Activated CD4-positive, alpha-beta memory T cell treated with anti-CD3 and anti-CD28 coated beads for 36 hours (primary cell): Measurements from ENCODE around the gene NANOS2. TPM values are rescaled to one million over a fixed set of nuclear protein-coding genes. Genes with fewer than 3 reads are reported as not detected.
A peak's percentile ranks its signal among the peaks of the same experiment; 100 is the strongest.

Experiments
- CTCF ChIA-PET: fragments of 350-600 bp; sonication (Branson Sonifier 250); formaldehyde crosslinking; loops from one replicate; lab custom pipeline; 2021; ENCODE audit warnings: antibody characterized with exemption, inconsistent platforms; lab: Charles Lee
- POLR2A ChIA-PET: fragments of 350-600 bp; sonication (Branson Sonifier 250); formaldehyde crosslinking; loops from one replicate; lab custom pipeline; 2021; ENCODE audit warnings: antibody characterized with exemption; lab: Charles Lee
- DNase-seq: peaks from one replicate; pipeline ENCODE4 v3.0.0-alpha.2; 2020
- H3K27ac Mint-ChIP-seq: one replicate; pipeline ENCODE4 v1.8.0; 2021; ENCODE audit warnings: mixed read lengths
- H3K27me3 Mint-ChIP-seq: one replicate; pipeline ENCODE4 v1.8.0; 2021; ENCODE audit warnings: mixed read lengths
- H3K36me3 Mint-ChIP-seq: one replicate; pipeline ENCODE4 v1.8.0; 2021; ENCODE audit warnings: mixed read lengths
- H3K4me1 Mint-ChIP-seq: one replicate; pipeline ENCODE4 v1.8.0; 2021; ENCODE audit warnings: low read depth, mixed read lengths
- H3K4me3 Mint-ChIP-seq: one replicate; pipeline ENCODE4 v1.8.0; 2021; ENCODE audit warnings: mild to moderate bottlenecking, mixed read lengths
- H3K9me3 Mint-ChIP-seq: one replicate; pipeline ENCODE4 v1.8.0; 2021; ENCODE audit warnings: mixed read lengths
- intact Hi-C: fragments of 100-400 bp; cut with micrococcal nuclease; formaldehyde crosslinking; loops from one replicate; pipeline ENCODE4 v1.15.1; 2023
- total RNA-seq, 2 experiments: library from RNA; stranded (reverse); gene quantifications; one replicate each; pipeline ENCODE4 v1.2.3, GENCODE V29; 2021

NANOS2 gene
- total RNA-seq, 2 experiments from 2014 or later, result not detected

DNA sequence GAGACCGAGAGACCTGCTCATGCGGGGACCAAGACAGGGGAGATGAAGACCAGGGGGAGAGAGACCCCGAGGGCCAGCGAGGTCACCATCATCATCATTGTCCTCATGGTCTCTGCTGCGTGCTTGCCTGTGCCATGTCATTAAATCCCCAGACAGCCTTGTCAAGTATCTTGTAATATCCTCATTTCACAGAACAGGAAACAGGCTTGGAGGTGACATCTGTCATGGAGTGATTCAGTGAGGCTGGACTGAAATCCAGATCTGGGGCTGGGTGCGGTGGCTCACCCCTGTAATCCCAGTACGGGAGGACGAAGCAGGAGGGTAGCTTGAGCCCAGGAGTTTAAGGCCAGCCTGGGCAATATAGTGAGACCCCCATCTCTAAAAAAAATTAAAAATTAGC lies 5.9 kb upstream of the NANOS2 start:
- no peak overlapping the region for H3K4me3 Mint-ChIP-seq
- CTCF ChIA-PET, result no interaction called here
- peaks cover 16% of the 10 kb centered on the region for H3K27me3 Mint-ChIP-seq
- H3K27ac Mint-ChIP-seq, result no peak overlapping the region
- intact Hi-C loops, result no loop called here
- H3K9me3 Mint-ChIP-seq, result no peaks in the 10 kb centered on the region
- DNase-seq, result peak; percentile 32
- H3K4me1 Mint-ChIP-seq, result peaks cover 3% of the 10 kb centered on the region
- POLR2A ChIA-PET, result no interaction called here
- no peaks in the 10 kb centered on the region for H3K36me3 Mint-ChIP-seq

DNA sequence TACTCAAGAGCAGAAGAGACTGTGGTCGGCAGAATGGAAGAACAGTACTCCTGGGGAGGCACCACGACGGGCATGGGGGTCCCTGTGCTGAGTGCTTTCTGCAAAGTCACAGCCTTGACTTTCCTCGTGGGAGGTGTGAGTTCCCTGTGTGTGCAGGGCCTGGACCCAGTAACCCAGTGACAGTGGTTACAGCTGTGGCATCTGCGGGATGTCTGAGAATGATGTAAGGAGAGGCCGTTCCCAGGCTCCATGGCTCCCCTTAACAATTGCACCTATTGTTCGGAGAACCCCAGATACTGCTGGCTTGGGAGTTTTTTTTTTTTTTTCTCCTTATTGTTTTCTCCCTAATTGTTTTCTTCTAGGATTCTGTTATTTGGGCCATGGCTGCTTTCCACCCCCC lies 5.1 kb upstream of the NANOS2 start:
- DNase-seq, result no peak
- Mint-ChIP-seq H3K9me3 (no peaks in the 10 kb centered on the region), H3K36me3 (no peaks in the 10 kb centered on the region), H3K4me3 (no peak overlapping the region), H3K4me1 (peaks cover 3% of the 10 kb centered on the region), H3K27ac (no peak overlapping the region), H3K27me3 (peaks cover 18% of the 10 kb centered on the region)
- ChIA-PET CTCF (no interaction called here), POLR2A (no interaction called here)
- intact Hi-C loops, result no loop called here

DNA sequence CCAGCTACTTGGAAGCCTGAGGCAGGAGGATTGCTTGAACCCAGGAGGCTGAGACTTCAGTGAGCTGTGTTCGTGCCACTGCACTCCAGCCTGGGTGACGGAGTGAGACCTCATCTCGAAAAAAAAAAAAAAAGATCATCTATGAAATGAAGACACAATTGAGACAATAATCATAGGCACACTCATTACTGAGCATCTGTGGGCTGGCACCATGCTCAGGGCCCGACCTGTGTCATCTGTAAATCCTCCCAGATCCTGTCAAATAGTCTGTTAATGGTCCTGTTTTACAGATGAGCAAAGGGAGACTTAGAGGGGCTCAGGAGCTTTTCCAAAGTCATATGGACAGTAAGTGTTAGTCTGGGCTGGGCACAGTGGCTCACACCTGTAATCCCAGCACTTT lies 4.1 kb upstream of the NANOS2 start:
- Mint-ChIP-seq H3K27me3 (peaks cover 18% of the 10 kb centered on the region), H3K9me3 (no peaks in the 10 kb centered on the region), H3K27ac (no peak overlapping the region), H3K36me3 (no peaks in the 10 kb centered on the region), H3K4me3 (no peak overlapping the region), H3K4me1 (peaks cover 3% of the 10 kb centered on the region)
- intact Hi-C loops, result no loop called here
- ChIA-PET CTCF (interaction anchor here (0.7 kb wide), 1 partner anchor 23 kb away, joined by 5 read pairs; no protein-coding TSS in a partner anchor), POLR2A (no interaction called here)
- no peak for DNase-seq

DNA sequence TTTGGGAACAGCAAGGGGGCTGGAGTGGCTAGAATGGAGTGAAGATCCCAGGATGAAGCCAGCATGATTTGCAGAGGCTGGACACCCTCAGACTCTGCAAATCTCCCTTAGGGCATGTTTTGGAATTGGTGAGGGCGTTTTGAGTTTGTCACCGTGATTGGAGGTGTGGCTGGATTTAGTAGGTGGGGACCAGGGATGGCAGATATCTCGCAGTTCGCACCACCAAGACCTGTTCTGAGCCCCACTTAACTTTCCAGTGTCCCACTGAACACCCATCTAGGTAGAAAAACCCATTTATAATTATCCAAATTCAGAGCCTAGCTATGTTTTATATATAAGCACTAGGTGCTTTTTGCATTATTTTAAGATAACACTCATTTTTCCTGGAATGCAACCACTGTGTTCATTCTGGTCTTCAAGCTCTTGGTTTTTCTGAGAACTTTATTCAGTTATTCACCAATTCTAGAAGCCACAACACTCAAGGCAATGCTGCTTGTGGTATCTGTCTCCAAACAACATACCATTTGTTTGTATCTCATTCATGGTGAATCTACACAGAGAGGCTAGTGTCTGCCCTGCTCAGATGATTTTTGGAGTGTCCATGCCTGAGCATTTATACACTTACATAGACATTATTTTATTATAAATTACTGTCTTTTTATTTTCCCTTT lies 3.0 kb upstream of the NANOS2 start:
- intact Hi-C loops, result no loop called here

DNA sequence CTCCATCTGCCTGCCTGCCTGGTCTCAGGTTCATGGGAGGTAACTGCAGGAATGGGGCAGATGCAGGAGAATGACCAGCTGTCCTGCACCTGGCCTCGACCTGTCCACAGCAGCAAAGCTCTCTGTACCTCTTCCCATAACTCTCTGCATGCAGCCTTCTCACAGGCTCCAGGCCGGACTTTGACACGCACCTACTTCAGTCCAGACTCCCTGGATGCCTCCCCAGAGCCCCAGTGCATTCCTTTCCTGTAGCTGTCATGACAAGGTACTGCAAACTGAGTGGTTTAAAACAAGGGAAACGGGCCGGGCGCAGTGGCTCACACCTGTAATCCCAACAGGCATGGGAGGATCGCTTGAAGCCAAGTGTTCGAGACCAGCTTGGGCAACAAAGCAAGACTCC lies 3.3 kb downstream of the NANOS2 start:
- Mint-ChIP-seq H3K4me3 (no peak overlapping the region), H3K9me3 (no peaks in the 10 kb centered on the region), H3K4me1 (no peaks in the 10 kb centered on the region), H3K27me3 (peaks cover 26% of the 10 kb centered on the region), H3K27ac (no peak overlapping the region), H3K36me3 (no peaks in the 10 kb centered on the region)
- intact Hi-C loops, result no loop called here
- POLR2A ChIA-PET, result no interaction called here
- CTCF ChIA-PET, result no interaction called here
- DNase-seq, result no peak

More for the DNA sequence above, 3.0 kb upstream of the NANOS2 start:
- DNase-seq, result no peak
- Mint-ChIP-seq H3K4me1 (peaks cover 3% of the 10 kb centered on the region), H3K27me3 (peaks cover 24% of the 10 kb centered on the region), H3K4me3 (no peak overlapping the region), H3K27ac (no peak overlapping the region), H3K36me3 (no peaks in the 10 kb centered on the region), H3K9me3 (no peaks in the 10 kb centered on the region)
- ChIA-PET POLR2A (interaction anchor here (1.1 kb wide), 1 partner anchor 15 kb away, joined by 3 read pairs; the partner anchor contains the start of gene MYPOP), CTCF (interaction anchor here (1.1 kb wide), 1 partner anchor 14 kb away, joined by 4 read pairs; the partner anchor contains the start of gene MYPOP)

DNA sequence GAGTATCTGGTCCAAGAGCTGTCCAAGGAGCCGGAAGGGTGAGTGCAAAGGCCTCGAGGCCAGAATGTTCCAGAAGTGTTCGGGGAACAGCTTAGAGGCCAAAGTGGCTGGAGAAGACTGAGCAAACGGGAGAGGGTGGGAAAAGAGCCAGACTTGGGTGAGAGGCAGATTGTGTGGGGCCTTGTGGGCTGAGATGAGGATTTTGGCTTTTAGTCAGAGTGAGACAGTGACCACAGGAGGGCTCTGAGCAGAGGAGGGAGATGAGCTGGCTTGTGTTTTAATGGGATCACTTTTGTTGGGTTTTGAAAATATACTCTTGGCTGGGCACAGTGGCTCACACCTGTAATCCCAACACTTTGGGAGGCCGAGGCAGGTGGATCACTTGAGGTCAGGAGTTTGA lies 5.6 kb downstream of the NANOS2 start:
- no peaks in the 10 kb centered on the region for H3K9me3 Mint-ChIP-seq
- H3K27me3 Mint-ChIP-seq, result peaks cover 23% of the 10 kb centered on the region
- no peaks in the 10 kb centered on the region for H3K4me1 Mint-ChIP-seq
- CTCF ChIA-PET, result interaction anchor here (0.9 kb wide), 1 partner anchor 371 kb away, joined by 3 read pairs; no protein-coding TSS in a partner anchor
- POLR2A ChIA-PET, result no interaction called here
- intact Hi-C loops, result no loop called here
- no peak overlapping the region for H3K27ac Mint-ChIP-seq
- H3K4me3 Mint-ChIP-seq, result no peak overlapping the region
- H3K36me3 Mint-ChIP-seq, result no peaks in the 10 kb centered on the region
- DNase-seq, result no peak

DNA sequence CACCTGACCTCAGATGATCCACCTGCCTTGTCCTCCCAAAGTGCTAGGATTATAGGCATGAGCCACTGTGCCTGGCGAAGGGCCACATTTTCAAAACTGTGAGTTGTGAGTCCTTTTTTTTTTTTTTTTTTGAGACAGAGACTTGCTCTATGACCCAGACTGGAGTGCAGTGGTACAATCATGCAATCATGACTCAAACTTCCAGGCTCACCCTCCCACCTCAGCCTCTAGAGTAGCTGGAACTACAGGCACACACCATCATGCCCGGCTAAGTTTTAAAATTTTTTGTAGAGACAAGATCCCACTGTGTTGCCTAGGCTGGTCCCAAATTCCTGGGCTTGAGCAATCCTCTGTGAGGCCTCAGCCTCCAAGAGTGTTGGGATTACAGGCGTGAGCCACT lies 8.4 kb downstream of the NANOS2 start:
- no peak overlapping the region for H3K4me3 Mint-ChIP-seq
- CTCF ChIA-PET, result interaction anchor here (0.7 to 1.0 kb wide), 2 partner anchors 122 to 173 kb away, joined by 3 read pairs; no protein-coding TSS in a partner anchor
- no peak overlapping the region for H3K27ac Mint-ChIP-seq
- POLR2A ChIA-PET, result no interaction called here
- no peaks in the 10 kb centered on the region for H3K9me3 Mint-ChIP-seq
- no peaks in the 10 kb centered on the region for H3K36me3 Mint-ChIP-seq
- intact Hi-C loops, result no loop called here
- DNase-seq, result no peak
- peaks cover 9% of the 10 kb centered on the region for H3K27me3 Mint-ChIP-seq
- no peaks in the 10 kb centered on the region for H3K4me1 Mint-ChIP-seq

DNA sequence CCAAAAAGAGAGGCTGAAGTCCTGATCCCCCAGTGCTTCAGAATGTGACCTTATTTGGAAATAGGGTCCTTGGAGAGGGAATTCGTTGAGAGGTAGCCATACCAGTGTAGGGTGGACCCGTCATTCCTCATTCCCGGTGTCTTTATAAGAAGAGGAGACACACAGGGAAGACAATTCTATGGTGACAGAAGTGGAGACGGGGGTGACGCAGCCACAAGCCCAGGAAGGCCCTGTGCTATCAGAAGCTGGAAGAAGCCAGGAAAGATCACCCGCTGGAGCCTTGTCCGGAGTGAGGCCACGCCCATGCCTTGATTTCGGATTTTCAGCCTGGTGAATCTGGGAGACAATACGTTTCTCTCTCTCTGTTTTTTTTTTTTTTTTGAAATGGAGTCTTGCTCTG lies 9.6 kb downstream of the NANOS2 start:
- Mint-ChIP-seq H3K36me3 (peaks cover 4% of the 10 kb centered on the region), H3K27ac (no peak overlapping the region), H3K27me3 (peaks cover 3% of the 10 kb centered on the region), H3K4me1 (peaks cover 7% of the 10 kb centered on the region), H3K9me3 (no peaks in the 10 kb centered on the region), H3K4me3 (no peak overlapping the region)
- DNase-seq, result no peak
- intact Hi-C loops, result no loop called here
- POLR2A ChIA-PET, result no interaction called here
- CTCF ChIA-PET, result interaction anchor here (1.0 kb wide), 1 partner anchor 124 kb away, joined by 3 read pairs; no protein-coding TSS in a partner anchor

DNA sequence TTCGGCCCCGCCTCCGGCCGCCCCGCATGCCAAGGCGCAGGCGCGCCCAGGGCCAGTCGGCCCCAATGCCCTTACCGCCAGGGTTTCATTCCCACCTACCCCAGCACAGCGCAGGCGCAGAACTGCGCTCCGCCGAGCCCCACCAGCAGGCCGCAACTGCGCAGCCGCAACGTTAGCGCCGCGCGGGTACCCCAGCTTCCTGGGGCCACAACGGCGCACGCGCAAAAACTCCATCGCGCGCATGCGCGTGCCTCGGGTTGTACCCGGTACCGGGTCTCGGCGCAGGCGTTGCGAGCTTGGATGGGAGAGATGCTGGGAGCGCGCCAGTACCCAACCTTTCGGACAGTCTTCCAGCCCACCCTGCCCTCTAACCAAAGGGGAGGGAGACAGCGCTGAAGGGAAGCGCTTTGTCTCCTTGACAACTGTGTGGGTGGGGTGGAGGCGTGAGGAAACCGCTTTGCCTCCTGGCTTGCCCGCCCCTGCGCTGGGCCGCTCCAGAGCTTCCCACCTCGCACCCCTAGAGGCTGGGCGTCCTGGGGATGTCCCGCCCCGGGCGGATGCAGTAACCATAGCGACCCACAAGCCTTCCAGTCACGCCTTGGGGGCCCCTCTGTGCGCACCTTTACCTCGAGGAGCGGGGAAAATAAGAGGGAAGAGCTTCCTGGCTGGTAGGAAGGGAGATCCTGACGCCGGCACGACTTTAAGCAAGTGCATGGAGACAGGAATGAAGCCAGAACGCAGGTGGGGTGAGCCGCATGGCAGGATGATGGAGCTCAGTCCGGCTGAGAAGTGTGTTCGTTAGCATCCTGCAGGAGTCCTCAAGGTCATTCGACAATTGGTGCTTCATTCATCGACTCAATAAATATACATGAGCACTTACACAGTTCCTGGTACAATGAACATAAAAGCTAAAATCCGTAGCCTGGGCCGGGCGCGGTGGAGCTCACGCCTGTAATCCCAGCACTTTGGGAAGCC lies 11.6 kb downstream of the NANOS2 start:
- POLR2A ChIA-PET, result interaction anchor here (0.6 to 3.7 kb wide), 8 partner anchors 15 to 186 kb away, joined by 3 to 25 read pairs (median 3); partner anchors contain the start of genes CCDC61, FOXA3, IRF2BP1 and SYMPK
- H3K27ac Mint-ChIP-seq, result peak overlapping the region; percentile 80
- H3K4me3 Mint-ChIP-seq, result peak overlapping the region; percentile 93
- H3K36me3 Mint-ChIP-seq, result peaks cover 10% of the 10 kb centered on the region
- no peaks in the 10 kb centered on the region for H3K9me3 Mint-ChIP-seq
- H3K27me3 Mint-ChIP-seq, result no peaks in the 10 kb centered on the region
- peaks cover 7% of the 10 kb centered on the region for H3K4me1 Mint-ChIP-seq
- intact Hi-C loops, result loop anchor here (1.0 to 2.0 kb wide), 4 partner anchors 17 to 92 kb away; partner anchors contain the start of genes CCDC61, IRF2BP1 and SYMPK
- CTCF ChIA-PET, result interaction anchor here (0.7 to 3.7 kb wide), 14 partner anchors 10 to 365 kb away, joined by 3 to 28 read pairs (median 6); partner anchors contain the start of genes FOXA3, IRF2BP1, SIX5 and SYMPK
- peak; percentile 100 for DNase-seq

DNA sequence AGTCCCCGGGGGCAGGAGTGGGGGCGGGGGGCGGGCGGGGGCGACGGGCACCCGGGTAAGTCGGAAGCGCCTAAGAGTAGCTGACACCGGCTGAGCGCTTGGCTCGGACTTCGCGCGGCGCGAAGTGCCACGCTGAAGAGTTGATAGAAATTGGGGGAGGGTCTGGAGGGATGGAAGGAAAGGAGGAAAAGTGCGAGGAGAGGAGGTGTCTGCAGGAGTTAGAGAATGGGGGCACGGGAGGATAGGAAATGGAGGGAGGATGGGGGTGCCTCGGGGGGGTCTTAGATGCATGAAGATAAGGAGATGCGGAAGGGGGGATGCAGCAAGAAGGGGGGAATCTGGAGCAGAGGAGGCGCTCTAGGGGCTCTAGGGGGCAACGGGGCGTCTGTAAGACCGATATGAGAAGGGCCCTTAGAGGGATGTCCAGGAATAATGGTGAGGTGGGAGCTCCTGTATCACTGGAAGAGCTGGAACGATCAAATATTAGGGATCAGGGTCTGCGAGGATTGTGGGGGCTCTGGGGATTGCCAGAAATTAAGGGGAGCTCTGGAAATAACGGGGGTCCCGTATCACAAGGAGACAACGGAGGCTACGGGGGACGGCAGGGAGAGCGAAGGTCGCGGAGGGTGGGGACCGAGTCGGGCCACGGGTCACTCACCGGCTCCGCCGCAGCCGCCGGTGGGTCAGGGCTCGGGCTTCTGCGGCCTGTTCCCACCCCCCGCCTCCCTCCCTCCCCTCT lies 12.5 kb downstream of the NANOS2 start, which contains the start of gene MYPOP:
MYPOP (minus strand) TSS at position 702 of the 739 bp plus-strand sequence. CDS start 840 bp downstream, outside the sequence.
- peak within 1 kb of the TSS; percentile 80 for H3K27ac Mint-ChIP-seq
- H3K4me3 Mint-ChIP-seq, result peak within 1 kb of the TSS; percentile 93
- no peaks in the 10 kb centered on the region for H3K27me3 Mint-ChIP-seq
- DNase-seq, result no peak
- intact Hi-C loops, result loop anchor here (1.0 to 2.0 kb wide), 4 partner anchors 16 to 93 kb away; partner anchors contain the start of genes CCDC61, IRF2BP1 and SYMPK
- CTCF ChIA-PET, result interaction anchor here (1.1 to 3.7 kb wide), 11 partner anchors 10 to 132 kb away, joined by 3 to 28 read pairs (median 8); partner anchors contain the start of genes FOXA3, IRF2BP1, SIX5 and SYMPK
- peaks cover 7% of the 10 kb centered on the region for H3K4me1 Mint-ChIP-seq
- H3K36me3 Mint-ChIP-seq, result peaks cover 10% of the 10 kb centered on the region
- H3K9me3 Mint-ChIP-seq, result no peaks in the 10 kb centered on the region
- POLR2A ChIA-PET, result interaction anchor here (0.6 to 3.7 kb wide), 8 partner anchors 15 to 185 kb away, joined by 3 to 25 read pairs (median 3); partner anchors contain the start of genes CCDC61, FOXA3, IRF2BP1 and SYMPK

DNA sequence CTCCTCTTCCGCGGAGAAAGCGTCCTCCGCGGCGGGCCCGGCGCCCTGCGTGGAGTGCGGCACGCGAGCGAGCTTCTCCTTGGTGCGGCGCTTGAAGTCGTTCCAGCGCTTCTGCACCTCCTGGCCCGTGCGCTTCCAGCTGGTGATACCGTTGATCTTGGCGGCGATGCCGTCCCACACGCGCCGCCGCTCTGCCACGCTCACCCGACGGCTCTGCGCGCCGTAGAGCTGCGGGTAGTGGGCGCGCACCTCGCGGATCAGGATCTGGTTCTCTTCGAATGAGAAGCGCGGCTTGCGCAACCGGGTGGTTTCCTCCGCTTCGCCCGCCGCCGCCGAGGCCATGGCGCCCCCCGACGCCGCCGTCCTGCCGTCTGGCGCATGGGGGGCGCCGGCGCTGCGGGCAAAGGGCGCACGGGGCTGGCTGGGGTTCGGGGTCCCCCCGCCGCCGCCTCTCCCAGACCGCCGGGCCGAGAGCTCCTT lies 13.1 kb downstream of the NANOS2 start:
- Mint-ChIP-seq H3K9me3 (no peaks in the 10 kb centered on the region), H3K27ac (no peak overlapping the region), H3K36me3 (peaks cover 10% of the 10 kb centered on the region), H3K4me3 (peak overlapping the region; percentile 50), H3K27me3 (no peaks in the 10 kb centered on the region), H3K4me1 (peaks cover 7% of the 10 kb centered on the region)
- intact Hi-C loops, result no loop called here
- ChIA-PET CTCF (interaction anchor here (1.2 to 3.7 kb wide), 4 partner anchors 9 to 22 kb away, joined by 3 to 28 read pairs (median 6); partner anchors contain the start of gene IRF2BP1), POLR2A (interaction anchor here (0.6 to 3.7 kb wide), 3 partner anchors 15 to 128 kb away, joined by 3 to 25 read pairs (median 3); partner anchors contain the start of gene IRF2BP1)
- DNase-seq, result peak; percentile 65
